T-helper 1 cell treated with Interleukin-12 subunit alpha and Interleukin-12 subunit beta and Interleukin-4 antibody, amounts not matched to agents 30 ng/mL and 1 ng/mL, for 36 hours (primary cell): ENCODE measurements around the gene KRTAP5-10. TPM values are rescaled to one million over a fixed set of nuclear protein-coding genes. Genes with fewer than 3 reads are reported as not detected.
"Not testable (repeated sequence)": the region's sequence is repeated elsewhere in the genome, so short reads cannot be mapped to it uniquely, and the experiment has no call there.

Experiments
- intact Hi-C: fragments of 100-400 bp; cut with micrococcal nuclease; formaldehyde crosslinking; loops from one replicate; pipeline ENCODE4 v1.15.1; 2024
- total RNA-seq: library from RNA; stranded (reverse); gene quantifications from 2 replicates; pipeline ENCODE4 v1.2.3, GENCODE V29; 2022

KRTAP5-10 gene
- total RNA-seq, 1 donor from 2014 or later, result not detected

DNA sequence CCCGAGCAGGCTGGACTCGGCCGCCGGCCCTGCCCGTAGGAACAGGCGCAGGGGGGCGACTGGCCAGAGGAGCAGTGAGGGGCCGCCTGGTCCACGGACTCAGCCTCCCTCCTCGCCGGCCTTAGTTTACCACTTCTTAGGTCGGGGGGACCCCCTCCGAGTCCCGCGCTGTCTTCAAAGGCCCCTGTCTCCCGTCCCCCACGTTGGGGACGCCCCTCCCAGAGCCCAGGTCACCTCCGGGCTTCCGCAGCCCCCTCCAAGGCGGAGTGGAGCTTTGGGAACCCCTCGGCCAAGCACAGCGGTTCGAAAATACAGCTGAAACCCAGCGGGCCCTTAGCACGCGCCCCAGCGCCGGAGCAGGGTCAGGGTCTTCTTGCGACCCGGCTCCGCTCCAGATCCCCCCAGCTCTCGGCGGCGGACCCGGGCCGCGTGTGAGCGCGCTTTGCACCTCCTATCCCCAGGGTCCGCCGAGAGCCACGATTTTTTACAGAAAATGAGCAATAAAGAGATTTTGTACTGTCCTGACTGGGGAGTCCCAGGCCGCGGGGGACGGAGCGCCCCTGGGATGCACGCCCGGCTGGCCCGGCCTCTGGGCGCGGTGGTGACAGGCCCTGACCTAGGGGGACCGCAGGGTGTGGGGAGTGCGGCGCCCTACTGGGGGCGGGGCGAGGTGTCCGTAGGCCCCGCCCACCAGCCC, 42.3 kb downstream of the KRTAP5-10 start:
- intact Hi-C loops, result not testable (repeated sequence)

- intact Hi-C loops, result not testable (repeated sequence)
Observed at GRCh38 chr11:71608272-71608671, 42.9 kb downstream of the KRTAP5-10 start.

DNA sequence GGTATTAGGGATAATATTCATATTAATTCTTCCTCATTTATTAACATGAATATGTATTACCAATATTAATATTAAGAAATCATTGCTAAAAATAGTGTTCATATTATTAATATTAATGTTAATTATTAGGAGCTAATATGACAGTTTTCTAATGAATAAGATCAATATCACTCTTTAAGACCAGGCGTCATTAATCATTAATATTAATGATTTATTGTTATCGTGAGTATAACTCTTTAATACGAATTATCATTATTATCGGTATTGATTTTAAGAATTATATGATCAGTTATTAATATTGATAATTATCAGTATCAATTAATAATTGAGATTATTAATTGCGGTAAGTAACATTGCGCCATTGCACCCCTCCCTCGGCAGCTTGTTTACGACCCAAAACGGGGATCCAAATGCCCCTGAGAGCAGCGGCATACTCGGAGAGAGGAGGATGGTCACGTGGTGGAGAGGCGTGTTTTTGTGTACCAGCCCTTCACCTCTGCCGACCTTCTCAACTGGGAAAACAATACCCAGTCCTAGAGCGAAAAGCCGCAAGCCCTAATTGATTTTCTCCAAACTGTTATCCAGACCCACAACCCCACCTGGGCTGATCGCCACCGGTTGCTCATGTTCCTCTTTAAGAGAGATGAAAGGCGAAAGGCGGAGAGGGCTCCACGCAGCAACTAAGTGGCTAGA, 46.0 kb downstream of the KRTAP5-10 start:
- intact Hi-C loops, result not testable (repeated sequence)

DNA sequence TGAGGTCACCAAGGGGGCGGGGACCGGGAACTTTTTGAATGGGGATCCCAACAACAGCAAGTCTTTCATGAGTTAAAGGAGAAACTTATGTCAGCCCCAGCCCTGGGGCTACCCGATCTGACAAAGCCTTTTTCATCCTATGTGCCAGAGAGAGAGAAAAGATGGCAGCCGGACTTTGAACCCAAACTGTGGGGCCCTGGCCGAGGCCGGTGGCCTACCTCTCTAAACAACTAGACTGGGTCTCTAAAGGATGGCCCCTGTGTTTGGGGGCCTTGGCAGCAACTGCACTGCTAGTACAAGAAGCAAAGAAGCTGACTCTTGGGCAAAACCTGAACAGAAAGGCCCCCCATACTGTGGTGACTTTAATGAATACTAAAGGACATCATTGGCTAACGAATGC, 48.6 kb downstream of the KRTAP5-10 start:
- intact Hi-C loops, result not testable (repeated sequence)

GRCh38 chr11:71614366-71614917, 49.1 kb downstream of the KRTAP5-10 start:
- intact Hi-C loops, result not testable (repeated sequence)

DNA sequence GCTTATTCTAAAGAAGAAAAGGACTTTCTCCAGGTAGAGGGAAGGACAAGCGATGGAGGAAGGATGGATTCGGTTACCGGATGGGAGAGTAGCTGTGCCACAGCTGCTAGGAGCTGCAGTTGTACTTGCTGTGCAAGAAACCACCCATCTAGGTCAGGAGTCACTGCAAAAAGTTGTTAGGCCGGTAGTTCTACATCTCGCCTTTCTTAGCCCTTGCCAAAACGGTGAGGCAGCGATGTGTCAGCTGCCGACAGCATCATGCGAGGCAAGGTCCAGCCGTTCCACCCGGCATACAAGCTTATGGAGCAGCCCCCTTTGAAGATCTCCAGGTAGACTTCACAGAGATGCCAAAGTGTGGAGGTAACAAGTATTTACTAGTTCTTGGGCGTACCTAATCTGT, 49.6 kb downstream of the KRTAP5-10 start:
- intact Hi-C loops, result not testable (repeated sequence)

Other genes with a start within 250 kb of the KRTAP5-10 start
- gene DHCR7, start 117.2 kb upstream of the KRTAP5-10 start, total RNA-seq, result 63.9 and 64.5 TPM in 2 replicates
- gene NADSYN1, start 112.4 kb upstream of the KRTAP5-10 start, total RNA-seq, result 120 and 125 TPM in 2 replicates
- gene KRTAP5-7, start 38.3 kb upstream of the KRTAP5-10 start, total RNA-seq, result 0.34 TPM in 1 of 2 replicates, not detected in the other
- gene KRTAP5-8, start 27.5 kb upstream of the KRTAP5-10 start, total RNA-seq, result 0.29 TPM in 1 of 2 replicates, not detected in the other
- 0.24 TPM in 1 of 2 replicates, not detected in the other for gene KRTAP5-9, start 17.1 kb upstream of the KRTAP5-10 start, total RNA-seq
- not detected in 2 replicates for gene KRTAP5-11, start 17.3 kb downstream of the KRTAP5-10 start, total RNA-seq